Activated CD8-positive, alpha-beta memory T cell treated with anti-CD3 and anti-CD28 coated beads, Interleukin-2, amount 10 ng/mL, durations not matched to agents 7 days and 5 days (primary cell): Measurements from ENCODE around the gene THRAP3. TPM values are rescaled to one million over a fixed set of nuclear protein-coding genes. Genes with fewer than 3 reads are reported as not detected.

Experiments used
- ATAC-seq: fragments of 150-1000 bp; cut with Tn5 transposase; one replicate; pipeline ENCODE4 v1.10.0; 2021; ENCODE audit warnings: moderate library complexity
- CTCF ChIA-PET: fragments of 350-600 bp; sonication (Branson Sonifier 250); formaldehyde crosslinking; loops from one replicate; lab custom pipeline; 2021; ENCODE audit warnings: antibody characterized with exemption; lab: Charles Lee
- DNase-seq: peaks from one replicate; pipeline ENCODE4 v3.0.0-alpha.2; 2020
- H3K27ac Mint-ChIP-seq: one replicate; pipeline ENCODE4 v1.8.0; 2021; ENCODE audit warnings: mild to moderate bottlenecking, mixed read lengths
- H3K27me3 Mint-ChIP-seq: one replicate; pipeline ENCODE4 v1.8.0; 2021; ENCODE audit warnings: mixed read lengths
- H3K36me3 Mint-ChIP-seq: one replicate; pipeline ENCODE4 v1.8.0; 2021; ENCODE audit warnings: mild to moderate bottlenecking, mixed read lengths
- H3K4me1 Mint-ChIP-seq: one replicate; pipeline ENCODE4 v1.8.0; 2021; ENCODE audit warnings: mixed read lengths
- H3K4me3 Mint-ChIP-seq: one replicate; pipeline ENCODE4 v1.8.0; 2021; ENCODE audit warnings: mild to moderate bottlenecking, moderate library complexity, mixed read lengths
- H3K9me3 Mint-ChIP-seq: one replicate; pipeline ENCODE4 v1.8.0; 2022; ENCODE audit warnings: low read depth, mixed read lengths
- total RNA-seq, 2 experiments: library from RNA; stranded (reverse); gene quantifications; one replicate each; pipeline ENCODE4 v1.2.3, GENCODE V29; 2021

THRAP3 gene
- total RNA-seq, 2 experiments from 2014 or later = 129 to 166 TPM

DNA sequence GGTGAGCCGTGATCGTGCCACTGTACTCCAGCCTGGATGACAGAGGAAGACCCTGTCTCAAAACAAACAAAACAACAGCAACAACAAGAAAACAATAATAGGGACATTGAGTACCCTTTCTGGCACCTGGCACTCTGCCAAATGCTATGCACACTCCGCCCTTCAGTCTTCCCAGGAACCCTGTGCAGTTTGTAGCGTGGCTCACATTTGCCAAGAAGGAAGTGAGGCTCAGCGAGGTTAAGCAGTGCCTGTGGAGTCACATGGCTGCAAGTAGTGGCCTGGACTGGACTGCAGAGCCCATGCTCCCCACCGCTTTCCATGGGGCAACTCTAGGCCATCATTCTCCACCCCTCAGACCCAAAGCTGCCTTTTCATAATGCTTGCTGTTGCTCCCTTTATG is 104.5 kb downstream of the THRAP3 start:
- peaks cover 27% of the 10 kb centered on the region for H3K27me3 Mint-ChIP-seq
- H3K4me1 Mint-ChIP-seq = peaks cover 47% of the 10 kb centered on the region
- H3K27ac Mint-ChIP-seq = no peak overlapping the region
- H3K36me3 Mint-ChIP-seq = no peaks in the 10 kb centered on the region
- DNase-seq = no peak
- no peak overlapping the region for H3K4me3 Mint-ChIP-seq
- ATAC-seq = no peak
- H3K9me3 Mint-ChIP-seq = no peaks in the 10 kb centered on the region
- CTCF ChIA-PET = interaction anchor here (1.5 to 2.0 kb wide), 2 partner anchors 14 to 27 kb away, joined by 4 to 8 read pairs; no protein-coding TSS in a partner anchor

DNA sequence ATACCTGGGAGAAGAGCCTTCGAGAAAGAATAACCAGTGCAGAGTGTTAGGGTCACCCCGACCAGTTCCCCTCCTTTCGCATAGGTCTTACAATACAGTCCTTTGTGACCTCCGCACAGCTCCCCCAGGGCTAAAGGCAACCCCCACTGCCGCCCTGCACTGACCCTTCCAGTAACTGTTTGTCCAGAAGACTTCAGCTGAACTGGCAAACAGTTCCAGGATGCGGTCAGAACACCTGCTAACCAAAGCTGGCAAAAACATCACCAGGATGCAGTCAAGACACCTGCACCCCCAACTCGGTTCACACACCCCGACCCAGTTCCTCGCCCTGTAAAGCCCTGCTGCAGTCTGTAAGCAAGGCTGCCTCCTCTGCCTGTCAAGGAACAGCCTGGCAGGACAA is 105.6 kb downstream of the THRAP3 start:
- no peaks in the 10 kb centered on the region for H3K9me3 Mint-ChIP-seq
- peaks cover 24% of the 10 kb centered on the region for H3K27me3 Mint-ChIP-seq
- no peaks in the 10 kb centered on the region for H3K36me3 Mint-ChIP-seq
- H3K4me1 Mint-ChIP-seq = peaks cover 37% of the 10 kb centered on the region
- CTCF ChIA-PET = interaction anchor here (1.1 kb wide), 1 partner anchor 13 kb away, joined by 4 read pairs; no protein-coding TSS in a partner anchor
- ATAC-seq (no peak), DNase-seq (no peak)
- H3K4me3 Mint-ChIP-seq = no peak overlapping the region
- H3K27ac Mint-ChIP-seq = no peak overlapping the region

GRCh38 chr1:36330940-36331339 is 106.7 kb downstream of the THRAP3 start:
- Mint-ChIP-seq H3K4me3 (no peak overlapping the region), H3K36me3 (no peaks in the 10 kb centered on the region), H3K27ac (no peak overlapping the region), H3K27me3 (peaks cover 19% of the 10 kb centered on the region), H3K9me3 (no peaks in the 10 kb centered on the region), H3K4me1 (peaks cover 33% of the 10 kb centered on the region)
- DNase-seq (no peak), ATAC-seq (no peak)
- CTCF ChIA-PET = interaction anchor here (1.0 to 1.3 kb wide), 3 partner anchors 7 to 91 kb away, joined by 3 to 5 read pairs (median 3); no protein-coding TSS in a partner anchor

DNA sequence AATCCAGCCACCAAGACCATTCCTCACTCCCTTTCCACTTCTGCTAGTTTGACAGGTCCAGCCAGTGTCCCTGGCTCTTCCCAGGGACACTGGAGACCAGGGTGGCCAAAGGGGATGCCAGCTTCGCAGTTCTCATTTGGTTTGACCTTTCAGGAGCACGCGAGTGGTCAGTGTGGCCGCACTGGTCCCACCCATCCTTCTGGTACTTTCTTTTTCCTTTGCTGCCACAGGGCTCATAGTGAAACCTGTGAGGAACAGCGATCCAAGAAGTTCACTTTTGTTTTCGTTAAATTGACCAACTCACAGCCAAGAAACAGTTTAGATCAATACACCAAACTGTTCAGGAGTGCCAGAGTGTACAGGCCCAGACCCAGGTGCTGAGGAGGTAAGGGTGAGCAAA is 113.6 kb downstream of the THRAP3 start:
- Mint-ChIP-seq H3K27me3 (no peaks in the 10 kb centered on the region), H3K4me1 (peaks cover 16% of the 10 kb centered on the region), H3K4me3 (no peak overlapping the region), H3K27ac (no peak overlapping the region), H3K9me3 (no peaks in the 10 kb centered on the region), H3K36me3 (no peaks in the 10 kb centered on the region)
- ATAC-seq (no peak), DNase-seq (no peak)
- CTCF ChIA-PET = interaction anchor here (1.3 kb wide), 1 partner anchor 31 kb away, joined by 4 read pairs; no protein-coding TSS in a partner anchor

DNA sequence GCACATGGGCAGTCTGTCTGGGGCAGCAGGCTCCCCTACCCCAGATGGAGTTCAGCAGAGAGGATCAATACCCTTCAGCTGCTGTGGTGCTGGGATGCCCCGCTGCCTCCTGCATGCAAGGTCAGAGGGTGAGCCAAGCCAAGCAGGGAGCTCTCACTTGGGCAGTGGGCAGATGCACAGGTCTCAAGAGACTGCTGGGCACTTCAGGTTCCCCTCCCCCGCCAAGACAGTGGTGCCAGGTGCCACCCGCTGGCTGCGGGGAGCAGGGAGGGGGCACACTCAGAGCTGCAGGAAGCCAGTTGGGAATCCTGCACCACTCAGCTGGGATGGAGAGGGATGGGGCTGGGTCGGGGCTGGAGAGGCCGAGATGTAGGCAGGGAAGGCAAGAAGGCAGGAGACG is 115.0 kb downstream of the THRAP3 start:
- DNase-seq (no peak), ATAC-seq (no peak)
- H3K4me1 Mint-ChIP-seq = peaks cover 16% of the 10 kb centered on the region
- CTCF ChIA-PET = interaction anchor here (1.0 kb wide), 1 partner anchor 16 kb away, joined by 3 read pairs; the partner anchor contains the start of gene EVA1B
- H3K27me3 Mint-ChIP-seq = no peaks in the 10 kb centered on the region
- H3K9me3 Mint-ChIP-seq = no peaks in the 10 kb centered on the region
- H3K36me3 Mint-ChIP-seq = no peaks in the 10 kb centered on the region
- peak overlapping the region; percentile 42 for H3K27ac Mint-ChIP-seq
- H3K4me3 Mint-ChIP-seq = no peak overlapping the region

DNA sequence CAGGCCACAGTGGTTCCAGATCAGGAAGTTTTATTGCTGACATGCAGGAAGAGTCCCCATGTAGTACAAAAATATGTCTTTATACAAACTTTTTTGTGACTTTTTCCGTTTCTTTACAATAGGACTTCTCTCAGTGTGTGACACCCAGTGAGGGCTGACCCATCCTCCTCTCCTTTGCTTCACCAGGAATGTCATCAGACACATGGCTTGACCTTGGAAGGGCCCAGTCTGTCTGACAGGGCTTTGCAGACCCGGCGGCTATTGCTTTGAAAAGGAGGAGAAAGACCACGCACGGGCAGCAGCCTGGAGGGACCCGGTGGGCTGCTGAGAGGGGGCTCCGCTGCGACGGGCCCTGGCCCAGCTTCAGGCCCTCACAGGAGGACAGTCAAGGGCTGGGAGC is 115.4 kb downstream of the THRAP3 start:
- Mint-ChIP-seq H3K27me3 (no peaks in the 10 kb centered on the region), H3K36me3 (no peaks in the 10 kb centered on the region), H3K27ac (peak overlapping the region; percentile 42), H3K9me3 (no peaks in the 10 kb centered on the region), H3K4me1 (peaks cover 16% of the 10 kb centered on the region), H3K4me3 (no peak overlapping the region)
- ATAC-seq = no peak
- CTCF ChIA-PET = no interaction called here
- DNase-seq = no peak

DNA sequence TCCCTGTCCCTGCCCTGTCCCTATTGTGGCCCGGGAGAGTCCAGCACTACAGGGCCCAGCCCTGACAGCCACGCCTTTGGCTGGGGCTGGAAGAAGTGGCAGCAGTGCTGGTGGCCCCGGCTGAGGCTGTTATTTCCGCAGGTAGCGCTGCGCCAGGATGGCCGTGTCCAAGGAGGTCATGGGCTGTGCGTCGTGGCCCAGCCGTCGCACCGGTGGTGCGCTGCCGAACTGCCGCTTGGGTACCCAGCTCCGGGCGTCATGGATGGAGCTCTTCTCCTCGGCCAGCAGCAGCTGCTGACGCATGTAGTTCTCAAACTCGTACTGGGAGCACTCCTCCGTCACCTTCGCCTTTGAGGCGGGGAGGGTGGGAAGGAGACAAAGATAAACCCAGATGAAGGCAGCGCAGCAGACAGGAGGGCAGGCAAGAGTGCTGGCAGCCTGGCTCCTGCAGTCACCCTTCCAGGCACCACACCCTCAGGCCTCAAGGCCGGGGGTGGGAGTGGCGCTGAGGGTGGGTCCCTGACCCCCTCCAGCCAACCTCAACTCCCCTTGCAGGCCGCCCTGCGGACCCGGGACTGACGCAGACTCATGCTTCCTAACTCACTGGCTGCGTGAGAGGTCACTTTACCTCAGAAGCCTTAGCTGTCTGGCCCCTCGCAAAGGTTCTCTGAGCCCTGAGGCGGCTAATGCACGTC is 117.5 kb downstream of the THRAP3 start:
- peaks cover 16% of the 10 kb centered on the region for H3K4me1 Mint-ChIP-seq
- H3K4me3 Mint-ChIP-seq = no peak overlapping the region
- ATAC-seq (no peak), DNase-seq (no peak)
- H3K27me3 Mint-ChIP-seq = no peaks in the 10 kb centered on the region
- no peak overlapping the region for H3K27ac Mint-ChIP-seq
- CTCF ChIA-PET = interaction anchor here (0.6 to 2.9 kb wide), 32 partner anchors 8 to 513 kb away, joined by 3 to 33 read pairs (median 4); partner anchors contain the start of genes EVA1B, MRPS15 and TRAPPC3
- H3K36me3 Mint-ChIP-seq = no peaks in the 10 kb centered on the region
- no peaks in the 10 kb centered on the region for H3K9me3 Mint-ChIP-seq

DNA sequence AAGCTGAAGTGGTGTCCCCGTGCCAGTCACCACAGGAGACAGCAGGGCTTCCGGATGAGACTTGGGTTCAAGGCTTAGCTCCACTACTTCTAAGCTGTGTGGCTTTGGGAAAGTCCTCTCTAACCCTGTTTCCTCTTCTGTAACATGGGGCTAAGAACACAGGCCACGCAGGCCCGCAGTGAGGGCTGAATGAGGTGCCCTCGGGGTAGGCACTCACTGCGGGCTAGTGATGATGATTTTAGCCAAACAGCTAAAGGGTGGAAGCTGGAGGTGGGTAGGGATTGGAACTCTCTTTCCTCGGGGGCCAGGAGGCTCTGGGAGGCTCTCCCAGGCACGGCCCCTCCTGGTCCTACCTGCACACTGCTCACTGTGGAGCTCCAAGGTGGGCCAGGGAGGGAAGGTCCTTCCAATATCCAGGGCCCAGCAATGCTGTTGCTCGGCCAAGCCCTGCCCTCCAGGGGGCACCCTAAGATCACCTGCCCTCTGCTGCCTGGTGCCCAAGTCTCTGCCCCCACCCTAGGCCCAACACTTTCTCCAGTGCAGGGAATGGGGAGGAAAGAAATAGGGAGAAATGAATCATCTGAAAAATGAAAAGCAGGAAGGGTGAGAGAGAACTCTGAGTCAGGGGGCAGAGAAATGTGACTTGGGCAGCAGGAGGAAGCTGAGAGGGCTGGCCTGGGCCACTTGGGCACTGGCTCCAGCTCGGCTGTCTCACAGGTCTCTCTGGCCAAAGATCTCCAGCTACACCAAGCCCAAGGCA is 118.4 kb downstream of the THRAP3 start:
- H3K4me3 Mint-ChIP-seq = no peak overlapping the region
- peak; percentile 68 for DNase-seq
- no peaks in the 10 kb centered on the region for H3K27me3 Mint-ChIP-seq
- peaks cover 16% of the 10 kb centered on the region for H3K4me1 Mint-ChIP-seq
- CTCF ChIA-PET = interaction anchor here (0.6 to 2.9 kb wide), 35 partner anchors 9 to 512 kb away, joined by 3 to 33 read pairs (median 4); partner anchors contain the start of genes EVA1B, MRPS15 and TRAPPC3
- peaks cover 1% of the 10 kb centered on the region for H3K36me3 Mint-ChIP-seq
- H3K9me3 Mint-ChIP-seq = no peaks in the 10 kb centered on the region
- no peak overlapping the region for H3K27ac Mint-ChIP-seq
- peak; percentile 77 for ATAC-seq

GRCh38 chr1:36343651-36344394 is 119.6 kb downstream of the THRAP3 start:
- no peaks in the 10 kb centered on the region for H3K27me3 Mint-ChIP-seq
- ATAC-seq (no peak), DNase-seq (no peak)
- peaks cover 9% of the 10 kb centered on the region for H3K36me3 Mint-ChIP-seq
- H3K27ac Mint-ChIP-seq = no peak overlapping the region
- no peaks in the 10 kb centered on the region for H3K9me3 Mint-ChIP-seq
- H3K4me1 Mint-ChIP-seq = peaks cover 8% of the 10 kb centered on the region
- no peak overlapping the region for H3K4me3 Mint-ChIP-seq
- CTCF ChIA-PET = interaction anchor here (0.6 to 2.9 kb wide), 9 partner anchors 16 to 128 kb away, joined by 3 to 33 read pairs (median 4); partner anchors contain the start of gene OSCP1

DNA sequence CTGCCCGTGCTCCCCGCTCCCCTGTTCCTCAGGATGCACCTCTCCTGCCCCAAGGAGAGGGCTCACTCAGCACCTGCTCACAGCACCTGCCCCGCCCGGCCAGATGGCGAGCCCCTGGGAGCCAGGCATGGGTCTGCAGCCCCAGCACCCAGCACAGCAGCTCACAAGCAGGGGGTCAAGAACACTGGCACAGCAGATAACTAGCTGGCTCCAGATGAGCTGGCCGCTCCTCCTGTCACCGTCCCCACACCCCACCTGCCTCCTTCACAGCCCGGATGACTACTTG is 120.1 kb downstream of the THRAP3 start:
- CTCF ChIA-PET = interaction anchor here (0.6 to 1.9 kb wide), 4 partner anchors 25 to 106 kb away, joined by 3 to 6 read pairs (median 3); partner anchors contain the start of gene OSCP1
- Mint-ChIP-seq H3K4me1 (peaks cover 2% of the 10 kb centered on the region), H3K4me3 (no peak overlapping the region), H3K9me3 (no peaks in the 10 kb centered on the region), H3K27ac (no peak overlapping the region), H3K27me3 (no peaks in the 10 kb centered on the region), H3K36me3 (peaks cover 9% of the 10 kb centered on the region)
- no peak for DNase-seq
- no peak for ATAC-seq

- Mint-ChIP-seq H3K27me3 (no peaks in the 10 kb centered on the region), H3K9me3 (no peaks in the 10 kb centered on the region), H3K4me1 (peaks cover 2% of the 10 kb centered on the region), H3K36me3 (peaks cover 9% of the 10 kb centered on the region), H3K4me3 (no peak overlapping the region), H3K27ac (no peak overlapping the region)
- DNase-seq = no peak
- ATAC-seq = no peak
- CTCF ChIA-PET = interaction anchor here (1.9 kb wide), 1 partner anchor 24 kb away, joined by 6 read pairs; no protein-coding TSS in a partner anchor
These were observed 121.1 kb downstream of the THRAP3 start for GRCh38 chr1:36345353-36345752.

- ATAC-seq (no peak), DNase-seq (no peak)
- Mint-ChIP-seq H3K4me3 (no peak overlapping the region), H3K36me3 (peaks cover 9% of the 10 kb centered on the region), H3K9me3 (no peaks in the 10 kb centered on the region), H3K27ac (no peak overlapping the region), H3K27me3 (no peaks in the 10 kb centered on the region), H3K4me1 (peaks cover 15% of the 10 kb centered on the region)
- CTCF ChIA-PET = interaction anchor here (1.0 kb wide), 1 partner anchor 197 kb away, joined by 3 read pairs; the partner anchor contains the start of gene TRAPPC3
These were observed 122.6 kb downstream of the THRAP3 start for GRCh38 chr1:36346741-36347370.
